Mucosa of gallbladder (tissue), 1 donor: ENCODE measurements around the gene SMIM17. TPM values are rescaled to one million over a fixed set of nuclear protein-coding genes. Genes with fewer than 3 reads are reported as not detected.
A peak's percentile ranks its signal among the peaks of the same experiment; 100 is the strongest.
"Not testable (repeated sequence)": the region's sequence is repeated elsewhere in the genome, so short reads cannot be mapped to it uniquely, and the experiment has no call there.

Experiments
- DNase-seq: peaks from one replicate; pipeline ENCODE4 v3.0.0-alpha.2; 2020; ENCODE audit warnings: low spot score
- total RNA-seq: library from RNA; stranded (reverse); gene quantifications from one replicate; pipeline ENCODE4 v1.2.1, GENCODE V29; 2021
- donor health status: DM: no; HTN: no; CAD: no.

SMIM17 gene
- total RNA-seq, 1 donor from 2014 or later: 0.81 TPM

DNA sequence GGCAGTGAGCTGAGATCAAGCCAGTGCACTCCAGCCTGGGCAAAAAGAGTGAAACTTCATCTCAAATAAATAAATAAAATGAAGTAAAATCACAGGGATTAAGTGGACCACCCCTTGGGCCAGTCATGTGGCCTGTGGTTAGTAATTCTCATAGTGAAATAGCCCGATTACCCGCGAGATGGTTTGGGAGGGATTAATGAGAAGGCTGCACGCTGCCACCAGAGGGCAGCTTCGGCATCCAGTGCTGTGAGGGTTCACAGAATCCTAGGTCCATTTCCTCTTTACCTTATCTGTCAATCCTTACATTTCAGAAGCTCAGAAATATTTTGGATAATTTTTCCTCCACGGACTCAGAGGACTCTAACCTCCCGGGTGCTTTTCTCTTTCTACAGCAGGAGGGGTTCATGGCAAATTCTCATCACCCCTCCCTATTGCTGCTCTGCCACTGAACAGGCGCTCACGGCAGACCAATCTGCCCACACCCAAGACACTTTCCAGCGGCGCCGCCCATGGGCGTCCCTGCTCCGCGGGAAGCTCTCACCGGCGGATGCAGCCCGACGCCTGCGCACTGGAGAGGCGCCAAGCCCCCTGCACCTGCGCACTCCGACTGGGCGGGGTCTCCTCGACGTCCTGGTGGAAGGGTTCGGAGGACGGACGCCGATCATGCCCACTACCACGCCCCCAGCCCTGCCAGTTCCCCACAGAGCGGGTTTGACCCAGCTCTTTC, 17.6 kb downstream of the SMIM17 start:
- DNase-seq: no peak

DNA sequence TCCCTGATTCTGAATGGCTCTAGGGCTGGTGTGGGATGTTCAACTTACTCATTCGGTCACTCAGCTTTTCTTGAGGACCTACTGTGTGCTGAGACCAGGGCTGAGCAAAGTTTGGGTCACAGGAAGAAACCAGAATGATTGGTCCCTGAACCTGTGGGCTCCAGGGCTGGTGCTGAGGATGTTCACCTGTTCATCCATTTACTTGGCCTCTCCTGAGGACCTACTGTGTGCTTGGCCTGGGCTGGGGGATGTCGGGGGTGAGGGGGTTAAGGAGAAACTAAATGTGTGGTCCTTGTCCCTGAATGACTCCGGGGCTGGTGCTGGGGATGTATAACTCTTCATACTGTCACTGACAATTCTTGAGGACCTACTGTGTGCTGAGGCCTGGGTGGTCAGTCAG, 18.3 kb downstream of the SMIM17 start:
- DNase-seq: no peak

DNA sequence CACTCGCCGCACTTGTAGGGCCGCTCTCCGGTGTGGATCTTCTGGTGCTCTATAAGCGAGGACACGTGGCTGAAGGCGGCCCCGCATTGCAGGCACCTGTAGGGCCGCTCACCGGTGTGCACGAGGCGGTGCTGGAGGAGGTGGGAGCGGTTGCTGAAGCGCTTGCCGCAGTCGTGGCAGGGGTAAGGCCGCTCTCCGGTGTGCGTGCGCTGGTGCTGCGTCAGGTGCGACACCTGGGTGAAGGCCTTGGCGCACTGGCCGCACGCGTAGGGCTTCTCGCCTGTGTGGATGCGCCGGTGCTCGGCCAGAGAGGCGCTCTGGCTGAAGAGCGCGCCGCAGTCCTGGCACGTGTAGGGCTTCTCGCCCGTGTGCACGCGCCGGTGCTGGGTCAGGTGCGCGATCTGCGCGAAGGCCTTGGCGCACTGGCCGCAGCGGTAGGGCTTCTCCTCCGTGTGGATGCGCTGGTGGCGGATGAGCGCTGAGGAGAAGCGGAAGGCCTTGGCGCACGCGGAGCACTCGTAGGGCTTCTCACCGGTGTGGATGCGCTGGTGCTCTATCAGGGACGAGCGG, 21.1 kb downstream of the SMIM17 start:
- DNase-seq: no peak

DNA sequence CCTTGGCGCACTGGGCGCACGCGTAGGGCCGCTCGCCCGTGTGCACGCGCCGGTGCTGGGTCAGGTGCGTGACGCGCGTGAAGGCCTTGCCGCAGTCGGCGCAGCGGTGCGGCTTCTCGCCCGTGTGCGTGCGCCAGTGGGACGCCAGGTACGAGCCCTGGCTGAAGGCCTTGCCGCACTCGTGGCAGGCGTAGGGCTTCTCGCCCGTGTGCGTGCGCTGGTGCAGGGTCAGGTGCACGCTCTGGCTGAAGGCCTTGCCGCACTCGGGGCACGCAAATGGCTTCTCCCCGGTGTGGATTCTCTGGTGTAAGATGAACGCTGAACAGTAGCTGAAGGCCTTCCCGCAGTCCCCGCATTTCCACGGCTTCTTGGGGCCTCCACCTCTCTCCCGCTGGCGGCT, 21.6 kb downstream of the SMIM17 start:
- no peak for DNase-seq

DNA sequence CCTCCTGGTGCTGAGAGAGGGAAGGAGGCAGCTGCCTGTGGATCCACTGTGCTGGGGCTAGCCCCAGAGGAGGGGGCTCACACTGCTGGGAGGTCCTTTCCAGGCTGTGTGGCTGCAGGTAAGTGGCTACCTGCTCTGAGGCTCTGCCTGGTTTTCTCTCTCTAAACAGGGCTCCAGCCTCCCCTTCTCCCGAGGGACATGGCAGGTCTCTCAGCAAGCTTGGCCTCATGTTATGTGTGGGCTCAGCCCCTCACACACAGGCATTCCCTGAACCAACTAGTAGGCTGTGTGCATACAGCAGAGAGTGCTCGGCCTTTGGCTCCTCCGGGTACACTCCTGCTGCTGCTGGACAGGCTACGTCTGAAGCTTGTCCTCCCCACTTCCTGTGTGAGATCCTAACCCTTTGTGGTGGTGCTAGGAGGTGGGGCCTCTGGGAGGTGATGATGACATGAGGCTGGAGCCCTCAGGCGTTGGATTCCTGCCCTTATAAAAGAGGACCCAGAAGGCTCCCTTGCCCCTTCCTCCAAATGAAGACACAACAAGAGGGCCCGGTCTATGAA, 24.4 kb downstream of the SMIM17 start:
- no peak for DNase-seq

DNA sequence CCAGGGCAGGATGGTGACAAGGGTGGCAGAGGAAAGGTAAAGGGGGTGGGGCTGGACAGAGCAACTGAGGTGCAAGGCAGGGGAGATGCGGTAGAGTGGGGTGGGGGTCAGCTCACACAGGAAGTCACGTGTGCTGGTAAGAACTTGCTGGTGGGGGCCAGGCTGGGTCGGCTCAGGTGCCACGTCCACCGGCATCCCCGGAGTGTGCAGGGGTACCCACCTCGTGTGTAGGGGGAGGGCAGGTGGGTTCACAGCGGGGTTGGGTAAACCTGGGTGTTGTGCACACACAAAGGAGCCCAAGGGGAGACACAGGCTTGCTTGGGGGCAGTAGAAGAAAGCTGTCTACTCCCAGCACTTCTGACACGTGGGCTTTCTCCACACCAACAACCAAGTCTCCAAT, 25.7 kb downstream of the SMIM17 start:
- DNase-seq: no peak

DNA sequence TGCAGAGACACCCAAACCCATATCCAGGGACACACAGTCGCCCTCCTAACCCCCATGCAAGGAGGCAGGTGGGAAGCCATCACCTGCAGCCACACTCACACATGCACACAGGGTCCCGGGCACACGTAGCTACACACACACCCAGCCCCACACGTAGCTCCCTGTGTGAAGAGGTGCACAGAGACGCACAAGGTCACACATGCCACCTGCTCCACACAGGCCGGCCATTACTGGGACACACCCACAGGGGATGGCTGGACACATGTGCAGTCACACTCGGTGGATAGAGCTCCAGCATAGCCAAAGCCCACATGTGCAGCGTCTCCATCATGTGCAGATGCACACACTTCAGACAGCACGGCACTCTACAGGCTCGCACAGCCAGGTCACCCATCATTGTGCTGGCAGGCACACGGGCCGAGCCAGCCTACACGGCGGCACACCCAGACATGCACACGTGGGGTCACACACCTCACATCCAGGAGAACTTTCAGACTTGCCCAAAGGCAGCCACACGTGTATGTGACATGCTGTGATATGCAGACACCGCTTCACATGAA, 27.5 kb downstream of the SMIM17 start:
- DNase-seq: no peak

DNA sequence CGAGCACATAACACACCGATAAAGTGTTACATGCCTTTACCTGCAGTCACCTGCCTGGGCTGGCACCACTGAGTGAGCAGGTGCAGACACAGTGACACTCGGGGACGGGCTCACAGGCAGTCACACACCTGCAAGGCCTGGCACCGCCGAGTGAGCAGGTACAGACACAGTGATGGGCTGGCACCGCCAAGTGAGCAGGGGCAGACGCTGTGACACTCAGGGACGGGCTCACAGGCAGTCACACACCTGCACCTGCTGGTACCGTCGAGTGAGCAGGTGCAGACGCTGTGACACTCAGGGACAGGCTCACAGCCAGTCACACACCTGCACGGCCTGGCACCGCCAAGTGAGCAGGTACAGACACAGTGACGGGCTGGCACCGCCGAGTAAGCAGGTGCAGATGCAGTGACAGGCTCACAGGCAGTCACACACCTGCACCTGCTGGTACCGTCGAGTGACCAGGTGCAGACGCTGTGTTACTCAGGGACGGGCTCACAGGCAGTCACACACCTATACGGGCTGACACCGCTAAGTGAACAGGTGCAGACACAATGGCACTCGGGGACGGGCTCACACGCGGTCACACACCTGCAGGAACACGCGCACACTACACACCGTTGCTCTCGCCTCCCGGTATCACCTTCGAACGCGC, 28.1 kb downstream of the SMIM17 start:
- no peak for DNase-seq

DNA sequence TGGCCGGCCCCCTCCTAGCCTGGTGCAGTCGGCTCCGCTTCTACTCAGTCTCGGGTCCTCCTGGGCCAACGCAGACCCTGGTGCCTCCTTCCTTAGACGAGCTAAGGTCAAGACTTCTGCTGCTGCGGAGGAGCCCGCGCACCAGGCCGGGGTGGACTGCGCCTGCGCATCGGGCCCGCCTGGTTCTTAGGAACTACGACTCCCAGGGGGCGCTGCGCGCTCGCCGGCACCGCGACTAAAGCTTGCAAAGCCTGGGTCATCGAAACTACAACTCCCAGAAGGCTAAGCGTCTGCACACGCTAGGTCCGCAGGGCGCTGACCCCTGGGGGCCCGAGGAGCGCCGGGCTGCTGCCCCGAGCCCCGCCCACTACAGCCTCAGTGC, 28.6 kb downstream of the SMIM17 start, which contains the start of gene ZNF835:
Gene ZNF835 (minus strand): TSS at position 145 of the 382 bp plus-strand sequence. CDS start 6,559 bp downstream, outside the sequence.
- peak; percentile 96 for DNase-seq

DNA sequence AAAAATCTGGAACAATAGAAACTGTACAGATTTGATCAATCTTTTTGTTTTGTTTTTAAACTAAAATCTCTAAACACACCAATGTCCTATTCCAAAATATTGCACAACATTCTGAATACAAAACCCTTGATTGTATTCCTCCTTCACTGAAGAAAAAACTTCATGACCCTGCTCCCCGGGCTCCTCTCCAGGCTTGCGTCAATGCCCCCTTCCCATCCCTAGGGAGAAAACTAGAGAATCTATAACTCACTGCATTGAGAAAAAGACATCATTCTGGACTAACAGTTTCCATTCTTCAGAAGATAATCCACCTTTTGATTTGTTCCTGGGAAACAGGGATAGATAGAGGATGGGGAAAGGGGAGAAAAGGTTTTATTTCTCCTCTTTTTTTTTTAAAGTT, 29.7 kb downstream of the SMIM17 start:
- DNase-seq: not testable (repeated sequence)

DNA sequence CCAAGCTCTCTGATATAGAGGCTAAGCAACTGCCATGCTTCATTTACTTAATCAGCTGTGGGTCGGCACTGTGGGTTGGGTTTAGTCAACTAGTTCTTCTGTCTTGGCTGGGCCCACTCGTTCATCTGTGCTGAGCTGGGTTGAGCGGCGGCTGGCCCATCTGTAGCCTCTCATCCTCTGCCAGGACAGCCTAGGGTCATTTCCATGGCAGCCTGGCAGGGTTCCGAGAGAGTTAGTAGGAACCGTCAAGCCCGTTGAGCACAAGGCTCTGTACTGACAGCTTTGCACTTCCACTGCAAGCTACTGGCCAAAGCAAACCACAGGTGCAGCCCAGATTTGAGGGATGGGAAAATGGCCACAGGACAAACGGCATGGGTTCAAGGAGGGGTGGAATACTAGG, 35.2 kb downstream of the SMIM17 start:
- no peak for DNase-seq

DNA sequence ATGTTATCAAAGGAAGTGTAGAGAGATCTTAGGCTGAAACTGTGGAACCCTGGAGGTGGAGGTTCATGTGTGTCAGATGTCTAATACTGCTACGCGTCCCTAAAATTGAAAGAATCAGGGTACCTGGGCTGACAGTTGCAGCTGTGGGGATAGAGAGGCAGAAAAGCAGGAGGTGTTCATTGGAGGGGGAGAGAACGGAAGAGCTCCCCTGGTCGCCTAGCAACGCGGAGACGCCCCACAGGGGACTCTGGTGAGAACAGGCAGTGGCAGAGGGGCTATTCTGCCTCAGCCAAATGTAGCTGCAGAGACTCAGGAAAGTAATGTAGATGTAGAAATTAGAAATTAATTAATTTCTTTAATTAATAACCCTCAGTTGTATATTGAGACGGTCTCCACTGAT, 38.7 kb downstream of the SMIM17 start:
- DNase-seq: no peak

DNA sequence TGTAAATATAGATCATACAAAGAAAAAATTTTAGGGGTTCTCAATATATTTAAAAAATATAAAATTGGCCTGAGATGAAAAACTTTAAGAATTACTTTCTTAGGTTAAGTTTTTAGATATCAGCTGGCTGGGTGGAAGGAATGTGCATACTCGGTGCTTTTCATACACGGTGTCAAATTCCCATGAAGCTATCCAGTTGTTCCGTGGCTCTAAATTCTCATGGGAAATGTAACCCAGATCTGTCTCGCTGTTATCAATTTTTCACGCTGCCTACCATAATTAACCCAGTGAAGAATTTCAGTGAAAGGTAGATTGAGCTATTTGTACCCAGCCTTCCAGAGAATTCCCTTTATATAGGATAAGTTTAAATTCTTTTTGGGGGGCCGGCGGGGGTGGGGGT, 40.2 kb downstream of the SMIM17 start:
- no peak for DNase-seq

DNA sequence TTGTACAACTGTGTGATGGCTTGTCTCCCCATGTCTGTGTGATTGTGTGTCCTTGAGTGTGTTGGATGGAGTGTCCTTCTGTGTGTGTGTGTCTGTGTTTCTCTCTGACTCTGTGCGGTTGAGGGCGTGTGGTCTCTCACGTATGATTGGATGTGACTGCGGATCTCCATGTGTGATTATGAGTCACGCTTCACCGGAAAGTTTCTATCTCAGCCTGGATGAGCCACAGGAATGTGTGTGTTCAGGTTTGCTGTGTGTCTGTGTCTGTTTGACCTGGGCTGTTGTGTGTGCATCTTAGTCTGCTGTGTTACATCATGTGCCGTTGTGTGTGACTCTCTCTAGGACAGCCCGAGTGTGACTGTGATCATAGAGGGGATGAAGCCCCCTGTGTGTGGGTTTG, 44.1 kb downstream of the SMIM17 start:
- DNase-seq: no peak

DNA sequence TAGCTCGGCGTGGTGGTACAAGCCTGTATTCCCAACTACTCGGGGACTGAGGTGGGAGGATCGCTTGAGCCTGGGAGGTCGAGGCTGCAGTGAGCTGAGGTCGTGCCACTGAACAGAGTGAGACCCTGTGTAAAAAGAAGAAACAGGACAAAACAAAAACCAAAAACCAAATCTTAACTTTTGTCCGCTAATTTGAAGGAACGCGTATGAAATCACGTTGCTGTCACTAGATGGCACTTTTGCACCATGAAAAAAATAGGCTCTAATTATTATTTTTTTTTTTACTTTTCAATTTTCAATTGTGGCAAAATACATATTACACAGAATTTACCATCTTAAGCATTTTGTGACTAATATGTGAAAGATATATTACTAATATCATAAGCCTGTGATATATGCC, 46.2 kb downstream of the SMIM17 start:
- DNase-seq: no peak

DNA sequence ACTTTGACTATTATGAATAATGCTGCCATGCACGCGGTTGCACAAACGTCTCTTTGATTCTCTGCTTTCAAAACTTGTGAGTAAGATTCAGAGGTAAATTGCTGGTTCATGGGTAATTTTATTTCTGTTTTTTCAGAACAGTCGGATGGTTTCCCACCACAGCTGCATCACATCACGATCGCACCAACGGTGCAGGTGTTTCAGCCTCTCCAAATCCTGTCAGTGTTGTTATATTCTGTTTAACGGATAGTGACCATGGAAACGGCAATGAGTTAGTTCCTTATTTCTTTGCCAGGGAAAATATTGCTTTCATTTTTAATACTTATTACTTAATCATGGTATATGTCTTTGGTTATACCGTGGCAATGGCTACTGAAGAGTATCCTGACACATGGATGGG, 47.7 kb downstream of the SMIM17 start:
- no peak for DNase-seq

DNA sequence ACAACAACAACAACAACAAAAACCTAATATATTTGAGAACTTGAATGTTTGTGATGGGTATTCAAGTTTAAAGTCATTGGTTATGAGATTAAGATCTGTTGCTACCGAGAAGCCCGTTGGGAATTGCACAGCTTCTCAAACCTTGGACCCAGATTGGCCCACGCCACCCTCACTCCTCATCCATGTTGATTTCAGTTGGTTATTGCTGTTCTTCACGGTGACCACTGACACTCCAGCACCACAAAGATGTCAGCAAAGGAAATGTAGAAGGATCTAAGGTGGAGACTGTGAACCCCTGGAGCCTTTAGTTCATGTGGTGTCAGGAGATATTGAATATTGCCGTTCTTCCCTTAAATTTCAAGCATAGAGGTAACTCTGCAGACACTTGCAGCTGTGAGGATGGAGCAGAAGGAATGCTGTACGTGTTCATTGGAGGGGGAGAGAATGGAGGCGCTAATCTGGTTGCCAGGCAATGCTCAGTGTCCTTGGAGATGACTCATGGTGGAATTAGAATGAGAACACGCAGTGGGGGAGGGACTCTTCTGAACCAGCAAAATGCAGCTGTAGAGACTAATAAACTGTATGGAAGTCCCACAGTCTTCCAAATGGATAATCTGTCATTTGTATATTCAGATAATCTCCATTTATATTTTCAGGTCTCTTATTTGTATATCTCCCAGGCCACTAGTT, 49.4 kb downstream of the SMIM17 start:
- no peak for DNase-seq

DNA sequence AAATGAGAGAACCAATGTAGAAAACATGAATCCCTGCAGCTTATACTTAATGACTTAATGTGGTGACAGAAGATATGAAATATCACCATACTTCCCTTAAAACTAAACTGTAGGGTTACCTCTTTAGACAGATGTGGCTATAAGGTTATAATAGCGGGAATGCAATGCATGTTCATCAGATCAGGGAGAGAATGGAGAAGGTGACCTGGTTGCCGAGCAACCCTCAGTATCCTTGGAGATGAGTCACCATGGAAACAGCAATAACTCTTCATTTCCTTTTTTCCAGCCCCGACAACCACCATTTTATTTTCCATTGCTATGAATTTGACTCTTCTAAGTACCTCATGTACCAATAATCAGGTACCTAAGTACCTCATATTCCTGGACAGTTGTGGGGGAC, 56.6 kb downstream of the SMIM17 start:
- DNase-seq: no peak

DNA sequence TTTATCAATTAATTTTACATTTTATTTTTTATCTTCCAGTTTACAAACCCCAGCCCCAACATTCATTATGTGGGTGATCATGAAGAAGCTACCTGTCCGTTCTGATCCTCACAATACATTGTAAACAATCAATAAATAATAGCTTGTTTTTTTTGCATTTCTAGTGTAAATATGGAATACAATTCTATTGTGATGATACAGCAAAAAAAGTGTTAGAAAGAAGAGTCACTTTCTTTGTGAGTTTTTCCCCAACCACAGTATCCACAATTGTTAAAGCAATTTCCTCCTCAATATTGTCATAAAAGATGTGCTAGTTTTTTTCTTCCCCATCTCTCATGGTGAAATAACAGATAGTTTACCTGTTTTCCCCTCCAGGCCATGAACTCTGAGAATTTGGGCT, 58.9 kb downstream of the SMIM17 start:
- no peak for DNase-seq

DNA sequence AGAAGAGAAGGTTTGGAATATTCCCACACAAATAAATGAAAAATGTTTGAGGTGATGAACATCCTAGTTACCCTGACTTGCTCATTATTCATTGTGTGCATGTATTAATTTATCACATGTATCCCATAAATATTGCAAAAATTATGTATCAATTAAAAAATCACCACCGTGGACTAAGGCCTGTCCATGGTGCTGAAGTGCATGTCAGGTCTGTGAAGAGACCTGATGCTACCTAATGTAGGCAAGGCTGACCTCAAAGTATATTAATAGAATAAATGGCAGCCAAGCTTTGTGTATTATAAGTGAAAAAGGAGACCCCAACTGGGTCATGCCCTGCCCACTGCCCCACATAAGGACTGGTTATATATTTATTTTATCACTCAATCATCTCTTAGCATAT, 63.0 kb downstream of the SMIM17 start:
- no peak for DNase-seq
